HG02870 (cell line): ENCODE data around the gene SERPINA12.

Experiments used
- ATAC-seq: cut with Tn5 transposase; IDR thresholded peaks from one replicate; pipeline ENCODE4 v1.9.1; 2021; ENCODE audit warnings: mild to moderate bottlenecking, moderate library complexity; ENCODE audit not compliant: unreplicated experiment

SERPINA12 gene

DNA sequence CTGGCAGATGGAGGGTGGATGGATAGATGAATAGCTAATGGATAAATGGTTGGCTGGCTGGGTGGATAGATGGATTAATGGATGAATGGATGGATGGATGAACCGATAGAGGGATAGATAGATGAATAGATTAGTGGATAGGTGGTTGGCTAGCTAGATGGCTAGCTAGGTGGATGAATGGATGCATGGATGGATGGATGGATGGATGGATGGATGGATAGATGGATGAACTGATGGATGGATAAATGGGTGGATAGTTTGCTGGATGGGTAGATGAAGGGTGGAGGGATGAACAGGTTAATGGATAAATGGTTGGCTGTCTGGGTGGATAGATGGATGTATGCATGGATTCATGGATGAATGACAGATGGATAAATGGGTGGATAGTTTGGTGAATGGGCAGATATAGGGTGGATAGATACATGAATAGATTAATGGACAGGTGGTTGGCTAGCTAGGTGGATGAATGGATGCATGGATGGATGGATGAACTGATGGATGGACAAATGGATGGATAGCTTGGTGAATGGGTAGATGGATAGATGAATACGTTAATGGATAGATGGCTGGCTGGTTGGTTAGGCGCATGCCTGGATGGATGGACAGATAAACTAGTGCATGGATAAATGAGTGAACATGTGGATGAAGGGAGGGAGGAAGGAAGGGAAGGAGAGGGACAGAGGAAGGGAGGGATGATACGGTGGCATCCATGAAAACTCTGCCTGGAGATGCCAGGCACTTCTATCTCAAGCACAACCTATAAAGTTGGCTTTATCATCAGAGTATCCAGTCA is 41.3 kb downstream of the SERPINA12 start:
- ATAC-seq: no peak

GRCh38 chr14:94466706-94467370 is 42.4 kb downstream of the SERPINA12 start:
- ATAC-seq: no peak

DNA sequence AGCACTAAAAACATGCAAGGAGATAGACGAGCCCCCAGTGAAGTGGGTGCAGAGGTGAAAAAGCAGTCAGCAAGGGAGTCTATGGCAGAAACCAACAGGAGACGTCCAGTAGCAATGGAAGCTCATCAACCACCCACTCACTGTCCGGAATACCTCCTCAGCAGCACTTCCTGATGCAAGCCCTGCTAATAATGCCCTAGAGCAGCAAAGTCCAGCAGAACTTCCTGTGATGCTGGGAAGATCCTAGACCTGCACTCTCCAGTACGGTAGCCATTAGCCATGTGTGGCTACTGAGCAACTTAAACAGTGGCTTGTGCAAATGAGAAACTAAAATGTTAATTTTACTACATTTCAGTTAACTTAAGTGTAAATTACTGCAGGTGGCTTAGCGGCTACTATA is 44.2 kb downstream of the SERPINA12 start:
- ATAC-seq: no peak

DNA sequence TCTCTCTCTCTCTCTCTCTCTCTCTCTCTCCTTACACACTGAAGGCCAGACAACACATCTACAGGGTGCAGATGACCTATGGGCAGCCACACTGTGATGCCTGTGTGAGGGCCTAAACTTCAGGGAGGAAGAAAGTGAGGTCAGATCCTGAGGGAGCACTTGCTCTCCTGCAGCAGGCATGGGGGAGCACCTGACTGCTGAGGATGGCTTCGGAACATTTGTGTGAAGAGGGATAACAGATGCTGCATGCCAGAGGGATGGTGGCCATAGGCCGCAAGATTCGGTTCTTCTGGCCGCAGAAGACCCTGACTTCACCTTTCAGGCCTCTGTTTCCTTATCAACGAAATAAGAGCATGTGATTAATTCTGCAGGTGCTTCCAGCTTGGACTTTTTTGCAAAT is 45.0 kb downstream of the SERPINA12 start:
- ATAC-seq: no peak

- no peak for ATAC-seq
Measured at GRCh38 chr14:94462763-94463572, 46.3 kb downstream of the SERPINA12 start.

- ATAC-seq: no peak
Measured at GRCh38 chr14:94462219-94462551, 47.1 kb downstream of the SERPINA12 start.

DNA sequence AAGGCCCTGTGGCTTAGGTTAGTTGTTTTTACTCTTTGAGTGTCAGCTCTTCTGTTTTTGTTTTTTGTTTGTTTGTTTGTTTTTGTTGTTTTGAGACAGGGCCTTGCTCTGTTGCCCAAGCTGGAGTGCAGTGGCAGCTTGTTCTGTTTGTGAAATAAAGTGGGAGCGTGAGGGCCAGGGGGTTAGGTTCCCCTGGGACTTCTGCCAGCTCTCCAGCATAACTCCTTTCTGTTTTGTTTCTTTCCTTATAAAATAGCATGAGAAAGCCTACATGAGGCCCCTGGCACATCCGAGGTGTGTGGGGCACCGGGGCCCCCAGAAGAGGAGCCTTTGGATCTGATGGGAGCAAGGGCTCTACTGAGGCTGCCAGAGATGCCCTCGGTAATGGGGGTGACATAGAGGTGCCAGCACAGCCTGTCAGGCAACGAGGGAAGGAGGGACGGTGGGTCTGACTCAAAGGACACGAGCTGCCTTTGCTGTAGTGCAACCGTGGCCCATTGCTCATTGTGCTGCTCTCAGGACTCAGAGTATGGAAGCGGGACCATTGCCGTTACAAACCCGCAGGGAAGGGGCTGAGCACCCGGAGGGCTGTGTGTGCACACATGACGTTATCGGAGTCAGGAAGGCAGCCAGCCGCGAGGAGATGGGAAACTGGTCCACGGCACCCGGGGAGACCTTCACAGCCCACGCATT is 47.6 kb downstream of the SERPINA12 start:
- ATAC-seq: no peak

DNA sequence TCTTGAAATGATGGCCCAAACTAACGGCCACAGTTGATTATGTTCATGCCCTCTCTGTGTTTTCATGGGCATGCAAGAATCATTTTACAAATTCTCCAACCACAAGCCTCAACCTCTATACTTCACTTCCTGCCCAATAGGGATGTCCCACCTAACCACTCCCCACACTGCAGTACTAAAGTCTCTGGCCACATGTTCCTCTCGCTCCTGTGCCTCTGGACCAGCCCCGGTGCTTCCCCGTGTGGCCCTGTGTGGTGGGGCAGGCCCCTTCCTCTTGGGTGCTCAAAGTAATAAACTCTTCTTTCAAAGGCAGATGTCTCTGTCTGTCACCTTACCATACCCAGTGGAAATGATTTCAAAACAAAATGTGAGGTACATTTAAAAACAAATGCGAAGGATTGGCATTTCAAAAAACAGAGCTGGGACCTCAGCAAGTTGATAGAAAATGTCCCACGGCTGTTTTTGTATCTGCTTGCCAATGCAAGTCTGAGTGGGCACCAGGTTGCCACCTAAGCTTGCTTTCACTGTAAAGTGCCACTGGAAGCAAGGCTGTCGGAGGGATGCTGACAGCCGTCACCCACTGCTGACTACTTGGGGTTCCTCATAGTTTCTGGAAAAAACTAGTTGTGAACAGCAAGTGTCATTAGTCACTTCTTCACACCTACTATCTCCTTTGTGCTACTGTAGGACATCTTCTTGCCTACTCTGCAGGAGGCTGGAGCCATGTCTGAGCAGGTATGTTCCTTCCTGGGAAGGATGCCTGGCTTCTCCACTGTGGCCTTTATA is 48.4 kb downstream of the SERPINA12 start:
- no peak for ATAC-seq

- no peak for ATAC-seq
Measured at GRCh38 chr14:94458558-94459205, 50.6 kb downstream of the SERPINA12 start.

DNA sequence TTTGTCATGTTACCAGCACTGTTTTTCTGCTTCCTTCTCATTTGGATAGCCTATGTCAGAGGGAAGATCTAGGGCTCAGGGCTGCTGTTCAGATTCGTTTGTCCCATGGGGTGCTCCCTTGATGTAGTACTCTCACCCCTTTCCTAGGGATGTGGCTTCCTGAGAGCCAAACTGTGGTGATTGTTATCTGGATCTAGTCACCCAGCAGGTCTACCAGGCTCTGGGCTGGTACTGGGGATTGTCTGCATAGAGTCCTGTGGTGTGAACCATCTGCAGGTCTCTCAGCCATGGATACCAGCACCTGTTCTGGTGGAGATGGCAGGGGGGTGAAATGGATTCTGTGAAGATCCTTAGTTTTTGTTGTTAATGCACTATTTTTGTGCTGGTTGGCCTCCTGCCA is 51.2 kb downstream of the SERPINA12 start:
- ATAC-seq: no peak

DNA sequence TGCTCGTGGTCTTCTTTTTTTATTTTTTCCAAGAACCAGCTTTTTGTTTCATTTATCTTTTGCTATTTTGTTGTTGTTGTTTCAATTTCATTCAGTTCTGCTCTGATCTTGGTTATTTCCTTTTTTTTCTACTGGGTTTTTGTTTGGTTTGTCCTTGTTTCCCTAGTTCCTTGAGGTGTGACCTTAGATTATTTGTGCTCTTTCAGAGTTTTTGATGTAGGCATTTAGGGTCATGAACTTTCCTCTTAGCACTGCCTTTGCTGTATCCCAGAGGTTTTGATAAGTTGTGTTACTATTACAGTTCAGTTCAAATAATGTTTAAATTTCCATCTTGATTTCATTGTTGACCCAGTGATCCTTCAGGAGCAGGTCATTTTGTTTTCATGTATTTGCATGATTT is 53.3 kb downstream of the SERPINA12 start:
- ATAC-seq: no peak

GRCh38 chr14:94451826-94452225 is 57.4 kb downstream of the SERPINA12 start:
- no peak for ATAC-seq

DNA sequence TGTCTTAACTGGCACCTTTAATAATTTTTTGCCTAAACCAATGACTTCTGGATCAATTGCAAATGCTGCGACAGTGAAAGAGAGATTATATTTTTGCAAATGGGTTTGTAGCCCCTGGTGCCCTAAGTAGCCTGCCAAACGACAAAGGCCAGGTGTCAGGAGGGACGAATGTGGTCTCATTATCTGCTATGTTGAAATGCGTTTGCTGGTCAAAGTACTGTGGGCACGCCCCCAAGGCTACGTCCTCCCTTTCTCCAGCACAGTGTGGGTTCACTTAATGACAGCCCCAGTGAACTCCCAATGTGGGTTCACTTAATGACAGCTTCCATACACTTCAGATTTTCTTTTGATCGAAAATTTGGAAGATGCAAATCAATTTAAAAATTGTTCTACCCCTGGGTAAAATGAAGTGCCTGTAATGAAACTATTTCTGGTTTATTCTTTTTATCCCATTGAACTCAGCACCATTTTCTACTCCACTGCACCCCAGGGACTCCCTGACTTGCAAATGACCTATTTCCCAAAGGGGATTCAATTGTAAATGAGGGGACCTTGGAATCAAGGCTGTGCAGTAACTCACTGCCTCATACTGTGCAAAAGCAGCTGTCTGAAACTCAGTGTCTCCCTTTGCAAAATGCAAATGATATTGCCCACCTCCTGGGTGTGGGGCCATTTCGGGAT is 58.0 kb downstream of the SERPINA12 start:
- no peak for ATAC-seq

GRCh38 chr14:94450722-94451090 is 58.6 kb downstream of the SERPINA12 start:
- ATAC-seq: no peak

- ATAC-seq: no peak
Measured at GRCh38 chr14:94449930-94450329, 59.3 kb downstream of the SERPINA12 start.

- ATAC-seq: no peak
Measured at GRCh38 chr14:94448071-94448808, 61.0 kb downstream of the SERPINA12 start.

- ATAC-seq: no peak
Measured at GRCh38 chr14:94447206-94447605, 62.1 kb downstream of the SERPINA12 start.

DNA sequence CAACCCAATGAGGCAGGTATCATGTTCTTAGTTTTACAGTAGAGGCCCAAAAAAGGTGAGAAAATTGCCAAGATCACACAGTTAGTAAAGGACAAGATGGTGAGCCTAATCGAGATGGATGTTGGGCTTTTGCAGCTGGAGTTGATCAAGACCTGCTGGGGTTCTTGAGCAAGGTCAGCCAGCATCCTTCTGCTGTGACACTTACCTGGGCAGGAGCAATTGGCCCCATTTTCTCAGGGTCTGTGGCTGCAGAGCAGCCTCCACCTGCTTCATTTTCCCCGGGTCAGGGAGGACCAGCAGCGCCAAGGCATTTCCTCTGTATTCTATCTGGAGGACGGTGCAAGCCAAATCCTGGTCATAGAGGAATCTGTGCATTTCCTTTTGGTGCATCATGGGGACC is 63.1 kb downstream of the SERPINA12 start:
- ATAC-seq: no peak

DNA sequence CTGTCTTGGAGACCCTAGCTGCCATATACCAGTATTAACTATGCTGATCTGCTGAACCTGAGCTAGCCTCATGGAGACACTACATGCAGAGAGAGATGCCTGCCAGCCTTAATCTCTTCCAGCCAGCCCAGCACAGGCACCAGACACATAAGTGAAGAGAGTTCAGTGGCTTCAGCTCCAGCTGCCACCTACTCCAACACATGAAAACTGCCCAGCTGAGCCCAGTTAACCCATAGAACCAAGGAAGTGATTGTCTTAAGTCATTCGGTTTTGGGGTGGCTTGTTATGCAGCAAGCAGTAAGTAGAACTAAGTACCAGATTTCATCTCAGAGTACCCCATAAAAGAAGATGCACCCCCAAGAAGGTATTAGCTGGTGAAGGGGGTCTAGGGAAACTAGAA is 64.3 kb downstream of the SERPINA12 start:
- ATAC-seq: no peak
